Measurements from ENCODE around the gene SLC23A2.

DNA sequence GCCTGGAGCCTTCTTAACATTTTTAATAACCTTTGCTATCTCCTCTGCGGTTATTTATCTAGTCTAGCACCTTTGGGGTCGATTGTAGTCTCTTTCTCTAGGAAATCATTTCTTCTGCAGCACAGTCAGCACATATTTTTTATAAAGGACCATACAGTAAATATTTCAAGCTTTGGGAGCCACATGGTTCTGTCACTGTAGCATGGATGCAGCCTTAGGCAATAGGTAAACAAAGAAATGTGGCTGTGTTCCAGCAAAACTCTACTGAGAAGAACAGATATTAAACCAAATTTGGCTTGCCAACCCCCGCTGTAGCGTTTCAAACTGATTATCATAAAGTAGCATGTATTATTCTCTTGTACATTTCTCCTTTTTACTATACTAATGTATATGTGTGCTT, 95.7 kb downstream of the SLC23A2 start:
- TF ChIP-seq POLR2AphosphoS5 (IDR thresholded peaks at IDR 0.05; ENCODE audit: low read depth, low read length): no peak
- no peak for TF ChIP-seq POLR2A (IDR thresholded peaks at IDR 0.05; ENCODE audit: low read depth, low read length)

All from GM12892 (cell line).